WTC11 (cell line): ENCODE data around the gene PHPT1. TPM values are rescaled to one million over a fixed set of nuclear protein-coding genes. Genes with fewer than 3 reads are reported as not detected.
A peak's percentile ranks its signal among the peaks of the same experiment; 100 is the strongest.

Experiments used
- ATAC-seq: fragments of 200-7000 bp; cut with Tn5 transposase; 2 replicates; pipeline ENCODE4 v1.10.0; 2021; ENCODE audit warnings: mild to moderate bottlenecking, moderate library complexity
- CTCF ChIA-PET: fragments of 300-600 bp; sonication (Branson Sonifier 250); formaldehyde crosslinking; loops from one replicate; lab custom pipeline; 2021; ENCODE audit warnings: antibody characterized with exemption; lab: Charles Lee
- POLR2A ChIA-PET: fragments of 350-600 bp; sonication (Branson Sonifier 250); formaldehyde crosslinking; loops from one replicate; lab custom pipeline; 2021; ENCODE audit warnings: antibody characterized with exemption; lab: Charles Lee
- DNase-seq: peaks from one replicate; pipeline ENCODE4 v3.0.0; 2021; ENCODE audit warnings: low spot score
- H3K27ac Mint-ChIP-seq: 2 replicates; pipeline ENCODE4 v1.8.0; 2021; ENCODE audit warnings: mixed read lengths
- H3K27me3 Mint-ChIP-seq: 2 replicates; pipeline ENCODE4 v1.8.0; 2021; ENCODE audit warnings: low read depth, mild to moderate bottlenecking, moderate library complexity, mixed read lengths
- H3K36me3 Mint-ChIP-seq: 2 replicates; pipeline ENCODE4 v1.8.0; 2021; ENCODE audit warnings: mixed read lengths
- H3K4me1 Mint-ChIP-seq: 2 replicates; pipeline ENCODE4 v1.8.0; 2022; ENCODE audit warnings: mixed read lengths
- H3K4me3 Mint-ChIP-seq: 2 replicates; pipeline ENCODE4 v1.8.0; 2021; ENCODE audit warnings: mild to moderate bottlenecking, moderate library complexity, mixed read lengths
- H3K9me3 Mint-ChIP-seq: 2 replicates; pipeline ENCODE4 v1.8.0; 2021; ENCODE audit warnings: mixed read lengths
- CREB1 ChIP-seq: sonication (generic); formaldehyde crosslinking; IDR thresholded peaks from 2 replicates; pipeline ENCODE4 v1.8.0; 2023; ENCODE audit warnings: mild to moderate bottlenecking, missing genetic modification reagents
- HMGA2 ChIP-seq: fragments of 250-450 bp; sonication (Bioruptor Pico); IDR thresholded peaks from 2 replicates; pipeline ENCODE4 v1.4.0; 2021; ENCODE audit warnings: mild to moderate bottlenecking, moderate library complexity
- MXD4 ChIP-seq: fragments of 250-450 bp; sonication (Bioruptor Pico); IDR thresholded peaks from 2 replicates; pipeline ENCODE4 v1.8.0; 2021; ENCODE audit warnings: mild to moderate bottlenecking, moderate library complexity, borderline replicate concordance
- MYBL2 ChIP-seq: sonication (generic); formaldehyde crosslinking; IDR thresholded peaks from 2 replicates; pipeline ENCODE4 v1.8.1; 2023; ENCODE audit warnings: mild to moderate bottlenecking, moderate library complexity, missing genetic modification reagents
- NFE2L1 ChIP-seq: sonication (generic); formaldehyde crosslinking; IDR thresholded peaks from 2 replicates; pipeline ENCODE4 v1.8.1; 2023; ENCODE audit warnings: missing genetic modification reagents
- NFYB ChIP-seq: sonication (generic); formaldehyde crosslinking; conservative IDR thresholded peaks from 2 replicates; pipeline ENCODE4 v1.8.0; 2022; ENCODE audit warnings: low read depth, missing genetic modification reagents
- PREB ChIP-seq: sonication (generic); formaldehyde crosslinking; IDR thresholded peaks from 2 replicates; pipeline ENCODE4 v1.8.1; 2022; ENCODE audit warnings: mild to moderate bottlenecking, missing genetic modification reagents, moderate library complexity, borderline replicate concordance
- RELA ChIP-seq: sonication (generic); formaldehyde crosslinking; IDR thresholded peaks from 2 replicates; pipeline ENCODE4 v1.8.1; 2022; ENCODE audit warnings: missing genetic modification reagents, mild to moderate bottlenecking, borderline replicate concordance
- SMAD4 ChIP-seq: sonication (generic); formaldehyde crosslinking; IDR thresholded peaks from 2 replicates; pipeline ENCODE4 v1.8.0; 2022; ENCODE audit warnings: mild to moderate bottlenecking, missing genetic modification reagents
- TP53 ChIP-seq: sonication (generic); formaldehyde crosslinking; IDR thresholded peaks from 2 replicates; pipeline ENCODE4 v1.8.1; 2023; ENCODE audit warnings: mild to moderate bottlenecking, missing genetic modification reagents
- USF2 ChIP-seq: sonication (generic); formaldehyde crosslinking; IDR thresholded peaks from 2 replicates; pipeline ENCODE4 v1.8.1; 2023; ENCODE audit warnings: mild to moderate bottlenecking, missing genetic modification reagents, moderate library complexity
- ZMAT4 ChIP-seq: fragments of 250-450 bp; sonication (Bioruptor Pico); IDR thresholded peaks from 2 replicates; pipeline ENCODE4 v1.9.0; 2021; ENCODE audit warnings: mild to moderate bottlenecking
- ZNF219 ChIP-seq: sonication (generic); formaldehyde crosslinking; IDR thresholded peaks from 2 replicates; pipeline ENCODE4 v1.8.0; 2023; ENCODE audit warnings: missing genetic modification reagents, mild to moderate bottlenecking, borderline replicate concordance
- ZNF263 ChIP-seq: sonication (generic); formaldehyde crosslinking; IDR thresholded peaks from 2 replicates; pipeline ENCODE4 v1.8.1; 2022; ENCODE audit warnings: low read depth, mild to moderate bottlenecking, moderate library complexity, missing genetic modification reagents
- ZNF423 ChIP-seq: fragments of 250-450 bp; sonication (Bioruptor Pico); IDR thresholded peaks from 2 replicates; pipeline ENCODE4 v2.1.2; 2022; ENCODE audit warnings: mild to moderate bottlenecking, moderate library complexity
- ZNF512 ChIP-seq: sonication (generic); formaldehyde crosslinking; IDR thresholded peaks from 2 replicates; pipeline ENCODE4 v1.8.1; 2022; ENCODE audit warnings: missing genetic modification reagents, borderline replicate concordance
- total RNA-seq: library from RNA; stranded (reverse); gene quantifications from 3 replicates; pipeline ENCODE4 v1.2.3, GENCODE V29; 2021
- TF ChIP-seq, protein P1 (sequence below): sonication (generic); formaldehyde crosslinking; IDR thresholded peaks from 2 replicates; pipeline ENCODE4 v1.8.0; 2022; ENCODE audit warnings: mild to moderate bottlenecking, missing genetic modification reagents
- TF ChIP-seq, protein P2 (sequence below): fragments of 250-450 bp; sonication (Bioruptor Pico); conservative IDR thresholded peaks from 2 replicates; pipeline ENCODE4 v1.9.0; 2021; ENCODE audit warnings: mild to moderate bottlenecking

Gene PHPT1
- total RNA-seq, 1 experiment from 2014 or later, result 138 TPM

- ATAC-seq (no peak), DNase-seq (no peak)
- peaks cover 5% of the 10 kb centered on the region for H3K36me3 Mint-ChIP-seq
- H3K9me3 Mint-ChIP-seq, result no peaks in the 10 kb centered on the region
- H3K4me1 Mint-ChIP-seq, result peaks cover 16% of the 10 kb centered on the region
- H3K27me3 Mint-ChIP-seq, result peaks cover 30% of the 10 kb centered on the region
- no peak overlapping the region for H3K4me3 Mint-ChIP-seq
- H3K27ac Mint-ChIP-seq, result no peak overlapping the region
- ChIA-PET CTCF (interaction anchor here (0.8 kb wide), 1 partner anchor 47 kb away, joined by 3 read pairs; the partner anchor contains the start of gene LCN8), POLR2A (no interaction called here)
- TF ChIP-seq SMAD4 (CRISPR knock-in tag) (no peak), ZNF263 (no peak), PREB (CRISPR knock-in tag) (no peak), MYBL2 (CRISPR knock-in tag) (no peak), ZNF219 (CRISPR knock-in tag) (no peak), HMGA2 (CRISPR knock-in tag) (no peak), ZNF423 (CRISPR knock-in tag) (no peak), CREB1 (no peak), USF2 (no peak), NFE2L1 (CRISPR knock-in tag) (no peak), TP53 (CRISPR knock-in tag) (no peak), MXD4 (CRISPR knock-in tag) (no peak), NFYB (CRISPR knock-in tag) (no peak)
- TF ChIP-seq, protein P1, sequence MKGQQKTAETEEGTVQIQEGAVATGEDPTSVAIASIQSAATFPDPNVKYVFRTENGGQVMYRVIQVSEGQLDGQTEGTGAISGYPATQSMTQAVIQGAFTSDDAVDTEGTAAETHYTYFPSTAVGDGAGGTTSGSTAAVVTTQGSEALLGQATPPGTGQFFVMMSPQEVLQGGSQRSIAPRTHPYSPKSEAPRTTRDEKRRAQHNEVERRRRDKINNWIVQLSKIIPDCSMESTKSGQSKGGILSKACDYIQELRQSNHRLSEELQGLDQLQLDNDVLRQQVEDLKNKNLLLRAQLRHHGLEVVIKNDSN (CRISPR knock-in tag), result no peak
- TF ChIP-seq, protein P2, sequence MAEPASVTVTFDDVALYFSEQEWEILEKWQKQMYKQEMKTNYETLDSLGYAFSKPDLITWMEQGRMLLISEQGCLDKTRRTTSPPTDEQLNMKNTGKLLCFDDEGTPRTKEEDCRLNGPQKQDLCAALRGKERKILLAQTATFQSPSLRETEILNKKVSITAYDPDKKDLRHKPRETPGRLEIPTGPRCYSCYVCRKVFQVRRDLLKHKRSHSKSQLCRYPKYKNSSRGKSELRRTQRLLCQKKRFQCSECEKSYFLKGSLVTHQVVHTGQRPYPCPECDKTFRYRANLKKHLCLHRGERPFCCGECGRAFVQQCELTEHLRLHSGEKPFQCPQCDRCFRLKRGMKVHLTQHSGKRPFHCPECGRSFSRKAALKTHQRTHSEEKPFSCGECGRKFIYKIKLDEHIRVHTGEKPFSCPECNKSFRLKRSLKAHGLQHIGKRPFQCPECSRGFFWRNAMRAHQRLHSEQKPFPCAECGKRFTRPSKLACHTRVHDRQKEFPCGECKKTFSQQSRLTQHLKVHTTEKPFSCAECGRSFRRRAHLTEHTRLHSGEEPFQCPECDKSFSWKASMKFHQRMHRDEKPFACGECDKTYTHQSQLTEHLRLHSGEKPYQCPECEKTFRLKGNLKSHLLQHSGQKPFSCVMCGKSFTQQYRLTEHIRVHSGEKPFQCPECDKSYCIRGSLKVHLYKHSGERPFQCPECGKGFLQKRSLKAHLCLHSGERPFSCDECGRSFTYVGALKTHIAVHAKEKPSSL (CRISPR knock-in tag), result no peak
Observed at GRCh38 chr9:136804509-136805206, 44.6 kb upstream of the PHPT1 start.

DNA sequence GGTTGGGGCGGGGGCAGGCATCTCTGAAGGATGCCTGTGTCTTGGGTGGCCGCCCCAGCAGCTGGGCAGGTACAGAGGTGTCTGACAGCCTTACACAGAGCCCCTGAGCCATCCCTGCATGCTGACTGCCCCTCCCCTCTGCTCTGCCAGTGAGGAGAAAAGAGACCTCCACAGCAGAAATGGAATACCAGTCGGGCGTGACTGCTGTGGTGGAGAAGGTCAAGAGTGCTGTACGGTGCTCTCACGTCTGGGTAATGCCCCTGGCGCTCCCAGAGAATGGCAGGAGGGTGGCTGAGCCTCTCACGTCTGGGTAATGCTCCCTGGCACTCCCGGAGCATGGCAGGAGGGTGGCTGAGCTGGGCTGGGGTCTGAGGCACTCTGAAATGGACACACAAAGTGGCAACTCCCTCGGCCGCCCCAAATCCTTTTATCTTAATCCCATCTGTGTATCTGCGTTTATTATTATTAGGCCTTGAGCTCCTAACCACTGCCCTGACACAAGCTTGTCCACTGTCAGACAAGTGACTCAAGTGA, 43.9 kb upstream of the PHPT1 start:
- ChIA-PET CTCF (interaction anchor here (0.5 to 3.7 kb wide), 2 partner anchors 38 to 263 kb away, joined by 4 to 32 read pairs; partner anchors contain the start of gene AJM1), POLR2A (no interaction called here)
- Mint-ChIP-seq H3K27ac (no peak overlapping the region), H3K9me3 (no peaks in the 10 kb centered on the region), H3K27me3 (peaks cover 30% of the 10 kb centered on the region), H3K4me1 (peaks cover 22% of the 10 kb centered on the region), H3K4me3 (peak overlapping the region; percentile 35; the same call in 1 of the 2 replicates), H3K36me3 (peaks cover 10% of the 10 kb centered on the region)
- DNase-seq, result no peak
- TF ChIP-seq ZMAT4 (CRISPR knock-in tag), result no peak
- no peak for TF ChIP-seq ZNF512 (CRISPR knock-in tag)
- no peak for TF ChIP-seq RELA
- no peak for TF ChIP-seq MXD4 (CRISPR knock-in tag)
- ATAC-seq, result no peak
